GM19463 (cell line): ENCODE measurements around the gene YAE1.

Source experiments
- ATAC-seq: cut with Tn5 transposase; IDR thresholded peaks from one replicate; pipeline ENCODE4 v1.9.1; 2021; ENCODE audit warnings: mild to moderate bottlenecking, moderate library complexity; ENCODE audit not compliant: unreplicated experiment

Gene YAE1

DNA sequence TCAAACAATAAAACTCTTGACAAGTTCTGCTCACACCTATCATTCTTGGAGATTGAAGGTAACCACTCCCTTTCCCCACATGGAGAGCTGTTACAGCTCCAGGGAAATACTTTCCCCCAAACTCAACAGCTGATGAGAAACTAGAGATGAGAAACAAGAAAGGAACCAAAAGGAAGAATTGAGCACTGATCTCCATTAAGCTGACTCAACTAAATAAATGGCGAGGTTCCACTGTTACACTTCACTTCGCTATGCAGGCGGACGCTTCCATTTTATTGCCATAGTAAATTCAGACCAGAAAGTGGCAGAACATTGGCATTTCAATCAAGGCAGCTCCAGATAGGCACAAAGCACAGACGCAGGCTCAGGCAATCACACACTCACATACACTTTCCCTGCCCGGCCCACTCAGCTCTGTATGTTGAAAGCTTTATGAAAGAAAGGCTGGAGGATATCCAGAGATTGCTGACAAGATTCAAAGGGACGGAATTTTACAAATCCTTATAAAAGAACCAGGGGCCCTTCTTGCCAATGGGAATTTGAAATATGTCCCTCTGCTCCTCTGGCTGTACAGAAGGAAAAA is 11.5 kb upstream of the YAE1 start:
- no peak for ATAC-seq

DNA sequence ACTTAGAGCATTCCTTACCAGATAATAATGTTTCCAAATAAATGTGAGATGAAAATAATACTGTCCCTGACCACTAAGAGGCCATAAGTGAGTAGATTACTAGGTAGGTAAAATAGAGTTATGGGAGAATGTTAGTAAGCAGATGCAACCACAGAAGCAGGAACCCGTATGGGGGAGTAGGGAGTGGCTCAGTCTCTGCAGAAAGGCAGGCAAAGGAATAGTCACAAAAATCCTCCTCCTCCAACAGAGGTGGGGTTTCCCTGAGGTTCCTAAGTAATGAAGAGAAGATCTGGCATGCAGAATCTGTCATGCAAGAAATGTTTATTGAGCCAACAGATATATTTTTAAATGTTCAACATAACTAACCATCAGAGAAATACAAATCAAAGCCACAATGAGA is 9.0 kb upstream of the YAE1 start:
- no peak for ATAC-seq

GRCh38 chr7:39557911-39558310 is 8.3 kb upstream of the YAE1 start:
- ATAC-seq, result no peak

GRCh38 chr7:39560408-39560807 is 5.8 kb upstream of the YAE1 start:
- ATAC-seq, result no peak

- no peak for ATAC-seq
Observed at GRCh38 chr7:39560997-39561396, 5.2 kb upstream of the YAE1 start.

GRCh38 chr7:39565538-39565937 is 666 bp upstream of the YAE1 start:
- no peak for ATAC-seq

DNA sequence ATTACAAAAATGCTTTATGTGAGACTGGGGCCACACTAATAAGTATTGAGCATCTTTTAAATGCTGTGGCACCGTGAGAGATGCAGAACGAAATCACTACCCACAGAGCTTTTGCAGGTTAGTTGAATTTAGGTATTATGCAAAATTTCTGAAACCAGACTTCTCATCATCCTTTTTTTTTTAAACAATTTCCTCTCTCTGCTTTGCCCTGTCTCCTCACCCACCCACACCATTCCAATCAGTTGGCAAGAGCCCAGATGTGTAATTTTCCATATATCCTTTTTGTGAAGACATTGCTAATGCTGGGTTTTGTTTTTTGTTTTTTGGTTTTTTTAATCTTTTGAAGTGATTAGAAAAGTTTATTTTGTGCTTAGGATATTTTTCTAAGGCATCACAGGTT is 1.1 kb downstream of the YAE1 start:
- no peak for ATAC-seq

DNA sequence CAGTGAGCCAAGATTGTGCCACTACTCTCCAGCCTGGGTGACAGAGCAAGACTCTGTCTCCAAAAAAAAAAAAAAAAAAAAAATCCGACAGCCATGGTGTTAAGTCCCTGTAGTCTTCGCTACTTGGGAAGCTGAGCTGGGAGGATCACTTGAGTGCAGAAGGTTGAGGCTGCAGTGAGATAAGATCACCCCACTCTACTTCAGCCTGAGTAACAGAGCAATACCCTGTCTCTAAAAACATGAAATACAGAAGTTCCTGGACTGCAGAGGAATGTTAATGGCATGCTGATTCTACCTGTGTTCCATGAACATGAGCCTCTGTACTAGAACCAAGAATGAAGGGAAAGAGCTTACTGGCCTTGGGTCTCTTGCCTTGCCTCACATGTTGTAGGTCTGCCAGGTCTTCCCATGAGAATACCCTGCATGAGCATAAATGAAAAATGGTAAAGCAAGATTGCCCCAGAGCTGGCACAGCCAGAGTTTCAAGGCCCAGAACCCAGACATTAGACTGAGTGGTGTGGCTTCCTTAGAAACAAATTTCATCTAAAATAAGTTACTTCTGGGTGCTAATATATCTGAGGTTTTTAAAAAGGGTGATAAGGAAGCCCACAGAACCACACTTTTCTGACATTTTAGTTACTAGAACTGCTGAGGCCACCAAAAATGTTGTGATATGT is 8.6 kb downstream of the YAE1 start:
- no peak for ATAC-seq

GRCh38 chr7:39577229-39577874 is 11.1 kb downstream of the YAE1 start:
- ATAC-seq, result no peak

GRCh38 chr7:39580149-39580874 is 14.1 kb downstream of the YAE1 start:
- ATAC-seq, result peak; percentile 95

DNA sequence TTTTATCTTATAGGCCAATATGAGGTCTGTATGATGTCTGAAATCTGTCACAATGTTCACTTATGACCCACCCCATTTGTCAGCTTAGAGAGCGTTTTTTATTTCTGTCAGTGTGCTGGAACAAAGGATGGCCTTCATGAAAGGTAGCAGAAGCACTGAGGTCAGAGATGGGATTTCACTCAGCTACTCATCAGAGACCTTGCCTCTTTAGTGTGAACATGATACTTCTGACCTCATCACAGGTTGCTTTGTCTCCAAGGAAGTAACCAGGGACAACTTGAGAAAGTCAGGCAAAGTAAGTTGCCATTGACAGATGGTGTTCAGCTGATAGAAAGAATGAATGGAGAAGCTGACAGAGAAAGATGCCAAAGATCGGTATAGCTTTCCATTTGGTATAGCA is 16.3 kb downstream of the YAE1 start:
- ATAC-seq, result no peak

DNA sequence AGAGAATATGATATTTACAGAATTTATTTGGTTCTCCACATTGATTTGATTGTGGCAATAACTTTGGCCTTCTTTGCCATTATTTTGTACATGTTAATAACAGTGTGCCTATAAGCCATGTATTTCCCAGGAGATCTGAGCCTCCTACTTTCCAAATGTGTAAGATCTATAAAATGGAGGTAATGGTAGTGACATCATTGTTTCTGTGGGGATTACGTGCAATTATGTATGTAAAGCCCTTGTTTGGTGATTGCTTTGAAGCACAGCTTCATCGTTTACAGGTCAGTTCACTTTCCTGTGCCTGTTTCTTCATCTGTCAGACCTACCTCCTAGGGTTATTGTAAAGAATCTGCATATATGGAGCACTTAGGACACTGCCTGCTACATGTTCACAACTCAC is 17.3 kb downstream of the YAE1 start:
- ATAC-seq, result no peak

- no peak for ATAC-seq
Observed at GRCh38 chr7:39587393-39587792, 21.2 kb downstream of the YAE1 start.

- no peak for ATAC-seq
Observed at GRCh38 chr7:39588416-39588815, 22.2 kb downstream of the YAE1 start.

DNA sequence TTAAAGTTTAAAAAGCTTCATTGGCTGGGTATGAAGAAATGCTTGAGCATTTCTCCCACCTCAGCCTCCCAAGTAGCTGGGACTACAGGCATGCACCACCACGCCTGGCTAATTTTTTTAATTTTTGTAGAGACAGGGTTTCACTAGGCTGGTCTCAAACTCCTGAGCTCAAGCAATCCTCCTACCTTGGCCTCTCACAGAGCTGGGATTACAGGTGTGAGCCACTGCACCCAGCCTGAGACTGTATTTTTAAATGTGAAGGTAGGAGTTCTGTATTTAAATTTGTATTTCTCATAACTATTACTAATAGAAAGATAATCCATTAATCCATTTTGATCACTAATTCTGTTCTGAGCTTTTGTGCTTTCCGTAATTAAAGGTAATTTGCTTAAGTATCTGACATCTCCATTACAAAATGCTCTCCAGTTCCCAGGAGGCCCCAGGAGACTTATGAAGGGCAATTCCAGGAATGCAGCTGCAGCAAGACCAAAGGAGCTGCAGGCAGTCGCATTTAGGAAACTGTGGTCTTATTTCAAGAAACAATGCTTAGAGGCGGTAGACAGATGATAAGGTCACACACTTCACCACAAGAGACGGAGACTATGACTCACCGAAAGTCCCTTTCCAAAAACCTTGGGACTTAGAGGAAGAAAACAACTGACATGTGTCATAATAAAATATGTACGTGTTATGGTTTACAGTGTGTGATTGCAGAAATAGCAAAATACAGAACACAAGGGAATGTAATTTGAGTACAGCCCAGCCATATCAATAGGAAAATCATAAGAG is 23.3 kb downstream of the YAE1 start:
- ATAC-seq, result peak; percentile 95

GRCh38 chr7:39592586-39592985 is 26.4 kb downstream of the YAE1 start:
- ATAC-seq, result no peak

- ATAC-seq, result no peak
Observed at GRCh38 chr7:39594988-39595620, 28.9 kb downstream of the YAE1 start.

- ATAC-seq, result no peak
Observed at GRCh38 chr7:39602351-39602750, 36.1 kb downstream of the YAE1 start.

- no peak for ATAC-seq
Observed at GRCh38 chr7:39603924-39604323, 37.7 kb downstream of the YAE1 start.

DNA sequence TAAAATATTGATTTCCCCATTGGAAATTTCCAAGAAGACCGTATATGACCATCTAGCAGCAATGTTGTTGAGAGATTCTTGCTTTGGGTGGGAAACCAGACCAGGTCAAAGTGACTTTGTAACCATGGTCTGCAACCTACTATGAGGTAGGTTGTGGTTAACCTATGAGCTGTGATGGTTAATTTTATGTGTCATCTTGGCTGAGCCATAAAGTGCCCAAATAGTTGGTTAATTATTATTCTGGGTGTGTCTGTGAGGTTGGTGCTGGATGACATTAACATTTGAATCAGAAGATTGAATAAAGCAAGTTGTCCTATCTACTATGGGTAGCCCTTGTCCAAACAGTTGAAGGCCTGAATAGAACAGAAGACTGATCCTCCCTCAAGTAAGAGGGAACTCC is 38.9 kb downstream of the YAE1 start:
- ATAC-seq, result peak; percentile 81

DNA sequence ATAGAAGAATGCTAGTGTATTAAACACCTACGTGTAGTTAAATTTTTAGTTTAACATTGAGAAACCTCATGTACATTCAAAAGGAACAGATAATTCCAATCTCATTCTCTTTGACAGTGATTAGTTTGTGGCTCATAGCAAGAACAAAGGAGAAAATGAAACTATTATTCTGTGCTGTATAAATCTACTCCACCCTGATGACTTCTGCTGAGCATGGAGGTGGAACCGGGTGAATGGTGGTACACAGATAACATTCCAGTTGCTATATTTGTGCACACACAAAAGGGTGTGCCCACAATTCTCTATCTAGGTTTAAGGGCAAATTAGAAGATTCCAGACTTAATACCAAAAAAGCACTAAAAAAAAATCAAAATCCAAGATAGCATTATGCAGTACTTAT is 40.1 kb downstream of the YAE1 start:
- ATAC-seq, result no peak
